SK-N-SH (cell line): ENCODE measurements around the gene CCS. TPM values are rescaled to one million over a fixed set of nuclear protein-coding genes. Genes with fewer than 3 reads are reported as not detected.

ENCODE experiments used
- CTCF ChIA-PET: fragments of 300-600, 350-600 bp; formaldehyde crosslinking; extraction: SDS; loops from one replicate; lab custom pipeline; 2021; lab: Yijun Ruan, JAX
- POLR2A ChIA-PET: fragments of 350-600 bp; sonication (Branson Sonifier 250); formaldehyde crosslinking; extraction: SDS; loops from one replicate; lab custom pipeline; 2020; ENCODE audit warnings: antibody characterized with exemption, inconsistent platforms; lab: Yijun Ruan, JAX
- DNase-seq: peaks from one replicate; pipeline ENCODE4 v3.0.0; 2012
- H2AFZ ChIP-seq: fragments of 200-600 bp; sonication (generic); 2 replicates; pipeline ENCODE4 v1.8.1; 2016; ENCODE audit warnings: antibody characterized with exemption, mild to moderate bottlenecking, low read depth
- H3F3A ChIP-seq: fragments of 200-600 bp; sonication (generic); replicated peaks from 2 replicates; pipeline ENCODE3; 2016; ENCODE audit warnings: antibody characterized with exemption, mild to moderate bottlenecking; ENCODE audit not compliant: insufficient read depth
- H3K27ac ChIP-seq, 2 experiments: fragments of 200-500 bp in 1 of 2; fragments of 200-600 bp in 1 of 2; sonication (Bioruptor generic) in 1 of 2; sonication (generic), shearing (Covaris generic) in 1 of 2; 2 replicates each; pipeline versions ENCODE4 v1.5.1 to v1.6.1; 2014 to 2016; ENCODE audit warnings: low read depth in 2 of 2, inconsistent platforms in 1 of 2, low read length in 1 of 2, mild to moderate bottlenecking in 1 of 2, mixed read lengths in 1 of 2
- H3K27me3 ChIP-seq: fragments of 200-600 bp; sonication (generic), shearing (Covaris generic); 2 replicates; pipeline ENCODE4 v1.6.1; 2016; ENCODE audit warnings: mixed run types; ENCODE audit not compliant: insufficient read depth
- H3K36me3 ChIP-seq, 2 experiments: fragments of 200-500 bp in 1 of 2; fragments of 200-600 bp in 1 of 2; sonication (Bioruptor generic) in 1 of 2; sonication (generic) in 1 of 2; replicated peaks in 1 of 2; 2 replicates each; pipeline versions ENCODE3 to v1.5.1; 2014 to 2016; ENCODE audit warnings: low read length in 1 of 2, mild to moderate bottlenecking in 1 of 2; ENCODE audit not compliant: insufficient read depth in 2 of 2, control insufficient read depth in 1 of 2
- H3K4me1 ChIP-seq, 2 experiments: fragments of 200-500 bp in 1 of 2; fragments of 200-600 bp in 1 of 2; sonication (Bioruptor generic) in 1 of 2; sonication (generic), shearing (Covaris generic) in 1 of 2; 2 replicates each; pipeline versions ENCODE4 v1.5.1 to v1.6.1; 2014 to 2016; ENCODE audit warnings: low read depth in 1 of 2, low read length in 1 of 2, mixed run types in 1 of 2; ENCODE audit not compliant: insufficient read depth in 2 of 2, control insufficient read depth in 1 of 2
- H3K4me2 ChIP-seq: fragments of 200-600 bp; sonication (generic), shearing (Covaris generic); 2 replicates; pipeline ENCODE4 v1.6.1; 2017; ENCODE audit warnings: mixed run types
- H3K4me3 ChIP-seq, 2 experiments: fragments of 200-500 bp in 1 of 2; fragments of 200-600 bp in 1 of 2; sonication (Bioruptor generic) in 1 of 2; sonication (generic), shearing (Covaris generic) in 1 of 2; 2 replicates each; pipeline versions ENCODE4 v1.5.1 to v1.8.1; 2014 to 2016; ENCODE audit warnings: low read depth in 2 of 2, inconsistent platforms in 1 of 2, low read length in 1 of 2, mild to moderate bottlenecking in 1 of 2, mixed read lengths in 1 of 2, moderate library complexity in 1 of 2
- H3K79me2 ChIP-seq: fragments of 200-600 bp; sonication (generic); 2 replicates; pipeline ENCODE4 v1.8.1; 2017; ENCODE audit warnings: mild to moderate bottlenecking; ENCODE audit not compliant: insufficient read depth
- H3K9ac ChIP-seq: fragments of 200-600 bp; sonication (generic); 2 replicates; pipeline ENCODE4 v1.6.1; 2017; ENCODE audit warnings: mixed run types
- H3K9me2 ChIP-seq: fragments of 200-600 bp; sonication (generic); 2 replicates; pipeline ENCODE4 v1.6.1; 2017; ENCODE audit warnings: mixed run types
- H3K9me3 ChIP-seq: fragments of 200-600 bp; sonication (generic); 2 replicates; pipeline ENCODE4 v1.6.1; 2017; ENCODE audit warnings: mixed run types, mild to moderate bottlenecking, moderate library complexity
- H4K20me1 ChIP-seq: fragments of 200-600 bp; sonication (generic); 2 replicates; pipeline ENCODE4 v1.6.1; 2017; ENCODE audit warnings: mild to moderate bottlenecking, mixed run types; ENCODE audit not compliant: insufficient read depth
- CTCF ChIP-seq: fragments of 200-600 bp; sonication (generic); IDR thresholded peaks from 2 replicates; pipeline ENCODE4 v1.6.1; 2017; ENCODE audit warnings: antibody characterized with exemption, mild to moderate bottlenecking, moderate library complexity
- ELF1 ChIP-seq: IDR thresholded peaks from 2 replicates; pipeline ENCODE4 v1.4.0; 2012
- FOSL2 ChIP-seq: IDR thresholded peaks from 2 replicates; pipeline ENCODE4 v1.4.0; 2012; ENCODE audit warnings: low read depth, mild to moderate bottlenecking, moderate library complexity, borderline replicate concordance
- FOXJ3 ChIP-seq: sonication (generic); formaldehyde crosslinking; IDR thresholded peaks from 2 replicates; pipeline ENCODE4 v1.5.1; 2020; ENCODE audit warnings: mild to moderate bottlenecking, missing genetic modification reagents
- MAX ChIP-seq: IDR thresholded peaks from 2 replicates; pipeline ENCODE4 v1.4.0; 2012; ENCODE audit warnings: low read depth
- MEF2A ChIP-seq: IDR thresholded peaks from 2 replicates; pipeline ENCODE4 v1.4.0; 2012; ENCODE audit warnings: low read depth, borderline replicate concordance
- MXI1 ChIP-seq: IDR thresholded peaks from 2 replicates; pipeline ENCODE4 v1.6.1; 2012; ENCODE audit warnings: mild to moderate bottlenecking, low read depth, low read length, improper control_type of control experiment
- NRF1 ChIP-seq: IDR thresholded peaks from 2 replicates; pipeline ENCODE4 v1.6.1; 2012; ENCODE audit warnings: low read depth, mild to moderate bottlenecking, low read length
- RAD21 ChIP-seq: IDR thresholded peaks from 2 replicates; pipeline ENCODE4 v1.6.1; 2012; ENCODE audit warnings: mild to moderate bottlenecking, low read length
- SIN3A ChIP-seq: IDR thresholded peaks from 2 replicates; pipeline ENCODE4 v1.6.1; 2012; ENCODE audit warnings: low read depth, mild to moderate bottlenecking, low read length, moderate library complexity, borderline replicate concordance
- SMC3 ChIP-seq: IDR thresholded peaks from 2 replicates; pipeline ENCODE4 v1.6.1; 2012; ENCODE audit warnings: low read depth, low read length, improper control_type of control experiment
- TAF1 ChIP-seq: IDR thresholded peaks from 2 replicates; pipeline ENCODE4 v1.6.1; 2012; ENCODE audit warnings: low read depth, mild to moderate bottlenecking, low read length, moderate library complexity, borderline replicate concordance
- USF2 ChIP-seq: fragments of 150-350 bp; IDR thresholded peaks from 2 replicates; pipeline ENCODE4 v1.6.1; 2017; ENCODE audit warnings: antibody characterized with exemption, low read length, low read depth, borderline replicate concordance
- WGBS: methylation state at CpG from one replicate; pipeline ENCODE4 v1.1.6; 2017; ENCODE audit warnings: low lambda C conversion rate; 5-methylcytosine and 5-hydroxymethylcytosine counted together
- polyA plus RNA-seq, 3 experiments: library from polyadenylated mRNA; depleted of rRNA; stranded (reverse); fragments of >200 nt; gene quantifications; 2 replicates each; pipeline ENCODE4 v1.2.3, GENCODE V29; 2012

Gene CCS
- polyA plus RNA-seq, 1 of the 3 experiments (the other 2 are of a cell fraction) = 56.1 TPM

- no peaks in the 10 kb centered on the region for H3K36me3 ChIP-seq
- no peaks in the 10 kb centered on the region for H3K79me2 ChIP-seq
- no peaks in the 10 kb centered on the region; the same call in 1 of the 2 replicates for H3K27me3 ChIP-seq
- H3K4me1 ChIP-seq = peaks cover 0 to 2% of the 10 kb centered on the region in 2 experiments; a peak in 1 of 4 replicates
- H4K20me1 ChIP-seq = no peaks in the 10 kb centered on the region
- peak overlapping the region; percentile 11; the same call in 1 of the 2 replicates for H3K4me2 ChIP-seq
- peak; percentile 90 for DNase-seq
- no peak overlapping the region for H3K9ac ChIP-seq
- peak overlapping the region; percentile 1; the same call in 1 of the 2 replicates for H2AFZ ChIP-seq
- H3F3A ChIP-seq = no peaks in the 10 kb centered on the region
- ChIA-PET POLR2A (interaction anchor here (4.3 kb wide), 1 partner anchor 99 kb away, joined by 21 read pairs; the partner anchor contains the start of gene RBM4B), CTCF (interaction anchor here (0.6 to 5.3 kb wide), 24 partner anchors 10 to 255 kb away, joined by 3 to 54 read pairs (median 4); partner anchors contain the start of genes ACTN3, CCDC87, CCS and CTSF)
- no peaks in the 10 kb centered on the region for H3K9me3 ChIP-seq
- no peak overlapping the region for H3K27ac ChIP-seq
- H3K9me2 ChIP-seq = no peaks in the 10 kb centered on the region
- TF ChIP-seq MXI1 (peak; percentile 29; the same call in 1 of the 2 replicates), FOXJ3 (CRISPR knock-in tag) (no peak), MAX (peak; percentile 67), NRF1 (0 out of 2 replicates have a peak, but pooled peaks have one; percentile 33), RAD21 (peak; percentile 77), SMC3 (peak; percentile 89), CTCF (peak; percentile 81), FOSL2 (no peak), SIN3A (no peak)
- H3K4me3 ChIP-seq = no peak overlapping the region
- WGBS = 23% methylated on average over 19 of the region's 25 CpGs
Measured at GRCh38 chr11:66579017-66579606, 13.9 kb upstream of the CCS start.

- peaks cover 0 to 2% of the 10 kb centered on the region in 2 experiments; a peak in 1 of 4 replicates for H3K4me1 ChIP-seq
- H3K9ac ChIP-seq = no peak overlapping the region
- no peaks in the 10 kb centered on the region for H3F3A ChIP-seq
- ChIA-PET CTCF (interaction anchor here (1.3 to 5.1 kb wide), 6 partner anchors 9 to 254 kb away, joined by 3 to 30 read pairs (median 6); partner anchors contain the start of genes CCDC87, CCS and RBM4B), POLR2A (interaction anchor here (4.3 kb wide), 1 partner anchor 97 kb away, joined by 21 read pairs; the partner anchor contains the start of gene RBM4B)
- H3K27me3 ChIP-seq = no peaks in the 10 kb centered on the region; the same call in 1 of the 2 replicates
- no peak overlapping the region for H3K4me3 ChIP-seq
- no peaks in the 10 kb centered on the region for H4K20me1 ChIP-seq
- no peak for TF ChIP-seq ELF1
- no peak for TF ChIP-seq MEF2A
- TF ChIP-seq USF2 = no peak
- TF ChIP-seq TAF1 = no peak
- no peaks in the 10 kb centered on the region for H3K9me2 ChIP-seq
- no peak for DNase-seq
- no peaks in the 10 kb centered on the region for H3K79me2 ChIP-seq
- H2AFZ ChIP-seq = no peak overlapping the region
- WGBS = 92% methylated on average over 5 of the region's 5 CpGs
- no peaks in the 10 kb centered on the region for H3K36me3 ChIP-seq
- no peak overlapping the region for H3K4me2 ChIP-seq
- H3K27ac ChIP-seq = no peak overlapping the region
- H3K9me3 ChIP-seq = no peaks in the 10 kb centered on the region
Measured at GRCh38 chr11:66580803-66581202, 12.2 kb upstream of the CCS start.
